ENCODE data around the gene MRLN.
"Not testable (repeated sequence)": the region's sequence is repeated elsewhere in the genome, so short reads cannot be mapped to it uniquely, and the experiment has no call there.

MRLN gene

GRCh38 chr10:59753267-59753666 lies at the start of gene MRLN:
TSS of gene MRLN (minus strand) at chr10:59753455.
- FAIRE-seq = no peak

GRCh38 chr10:59801171-59801570 lies 47.9 kb upstream of the MRLN start:
- no peak for FAIRE-seq

GRCh38 chr10:59799421-59799820 lies 46.2 kb upstream of the MRLN start:
- FAIRE-seq = no peak

- FAIRE-seq = no peak
These were observed 40.7 kb upstream of the MRLN start for GRCh38 chr10:59793919-59794318.

GRCh38 chr10:59792812-59793211 lies 39.6 kb upstream of the MRLN start:
- FAIRE-seq = no peak

GRCh38 chr10:59791601-59792000 lies 38.3 kb upstream of the MRLN start:
- no peak for FAIRE-seq

GRCh38 chr10:59790080-59790479 lies 36.8 kb upstream of the MRLN start:
- not testable (repeated sequence) for FAIRE-seq

GRCh38 chr10:59788914-59789313 lies 35.7 kb upstream of the MRLN start:
- FAIRE-seq = not testable (repeated sequence)

- not testable (repeated sequence) for FAIRE-seq
These were observed 33.8 kb upstream of the MRLN start for GRCh38 chr10:59787032-59787431.

- not testable (repeated sequence) for FAIRE-seq
These were observed 32.2 kb upstream of the MRLN start for GRCh38 chr10:59785476-59785875.

- no peak for FAIRE-seq
These were observed 28.3 kb upstream of the MRLN start for GRCh38 chr10:59781511-59781910.

- no peak for FAIRE-seq
These were observed 26.7 kb upstream of the MRLN start for GRCh38 chr10:59779756-59780533.

- no peak for FAIRE-seq
These were observed 21.2 kb upstream of the MRLN start for GRCh38 chr10:59774451-59774850.

- no peak for FAIRE-seq
These were observed 19.8 kb upstream of the MRLN start for GRCh38 chr10:59773088-59773487.

GRCh38 chr10:59771162-59771807 lies 18.0 kb upstream of the MRLN start:
- no peak for FAIRE-seq

- no peak for FAIRE-seq
These were observed 17.4 kb upstream of the MRLN start for GRCh38 chr10:59770689-59771088.

- no peak for FAIRE-seq
These were observed 9.2 kb upstream of the MRLN start for GRCh38 chr10:59762505-59762904.

- no peak for FAIRE-seq
These were observed 4.7 kb upstream of the MRLN start for GRCh38 chr10:59757966-59758365.

- FAIRE-seq = no peak
These were observed 1.7 kb upstream of the MRLN start for GRCh38 chr10:59754951-59755350.

- no peak for FAIRE-seq
These were observed 846 bp downstream of the MRLN start for GRCh38 chr10:59752278-59752940.

- FAIRE-seq = no peak
These were observed 2.9 kb downstream of the MRLN start for GRCh38 chr10:59750155-59750945.

- FAIRE-seq = no peak
These were observed 4.4 kb downstream of the MRLN start for GRCh38 chr10:59748834-59749233.

- FAIRE-seq = no peak
These were observed 8.0 kb downstream of the MRLN start for GRCh38 chr10:59745163-59745650.
